ENCODE results near the gene ANO3.

Gene ANO3

GRCh38 chr11:26353010-26353409, 21.1 kb downstream of the ANO3 start:
- FAIRE-seq: no peak
- DNase-seq (ENCODE audit: low spot score): no peak

GRCh38 chr11:26359055-26359454, 27.1 kb downstream of the ANO3 start:
- FAIRE-seq: no peak
- DNase-seq (ENCODE audit: low spot score): no peak

GRCh38 chr11:26365284-26365683, 33.4 kb downstream of the ANO3 start:
- DNase-seq (ENCODE audit: low spot score) (no peak), FAIRE-seq (no peak)

GRCh38 chr11:26377619-26378018, 45.7 kb downstream of the ANO3 start:
- no peak for DNase-seq (ENCODE audit: low spot score)
- no peak for FAIRE-seq

- FAIRE-seq (no peak), DNase-seq (ENCODE audit: low spot score) (no peak)
These were observed 67.4 kb downstream of the ANO3 start for GRCh38 chr11:26399336-26399735.

GRCh38 chr11:26410706-26411366, 78.9 kb downstream of the ANO3 start:
- FAIRE-seq: no peak
- no peak for DNase-seq (ENCODE audit: low spot score)

- no peak for FAIRE-seq
These were observed 81.0 kb downstream of the ANO3 start for GRCh38 chr11:26412955-26413354.

GRCh38 chr11:26418386-26418912, 86.5 kb downstream of the ANO3 start:
- FAIRE-seq: no peak
- no peak for DNase-seq (ENCODE audit: low spot score)

More at GRCh38 chr11:26412955-26413354, 81.0 kb downstream of the ANO3 start:
- no peak for DNase-seq (ENCODE audit: low spot score)

- DNase-seq (ENCODE audit: low spot score) (no peak), FAIRE-seq (no peak)
These were observed 88.4 kb downstream of the ANO3 start for GRCh38 chr11:26420331-26420730.

GRCh38 chr11:26424255-26424654, 92.3 kb downstream of the ANO3 start:
- FAIRE-seq (no peak), DNase-seq (ENCODE audit: low spot score) (no peak)

- FAIRE-seq: no peak
- no peak for DNase-seq (ENCODE audit: low spot score)
These were observed 107.9 kb downstream of the ANO3 start for GRCh38 chr11:26439854-26440253.

GRCh38 chr11:26442131-26442530, 110.2 kb downstream of the ANO3 start:
- FAIRE-seq (no peak), DNase-seq (ENCODE audit: low spot score) (no peak)

GRCh38 chr11:26443617-26444016, 111.7 kb downstream of the ANO3 start:
- DNase-seq (ENCODE audit: low spot score) (no peak), FAIRE-seq (no peak)

- DNase-seq (ENCODE audit: low spot score) (no peak), FAIRE-seq (no peak)
These were observed 125.7 kb downstream of the ANO3 start for GRCh38 chr11:26457636-26458035.

GRCh38 chr11:26465274-26465673, 133.3 kb downstream of the ANO3 start:
- DNase-seq (ENCODE audit: low spot score): no peak
- no peak for FAIRE-seq

- no peak for DNase-seq (ENCODE audit: low spot score)
- FAIRE-seq: no peak
These were observed 135.6 kb downstream of the ANO3 start for GRCh38 chr11:26467506-26467905.

- DNase-seq (ENCODE audit: low spot score) (no peak), FAIRE-seq (no peak)
These were observed 139.1 kb downstream of the ANO3 start for GRCh38 chr11:26470992-26471391.

GRCh38 chr11:26473216-26474194, 141.6 kb downstream of the ANO3 start:
- FAIRE-seq (no peak), DNase-seq (ENCODE audit: low spot score) (no peak)

GRCh38 chr11:26474401-26474800, 142.5 kb downstream of the ANO3 start:
- no peak for FAIRE-seq

GRCh38 chr11:26477396-26477795, 145.5 kb downstream of the ANO3 start:
- DNase-seq (ENCODE audit: low spot score) (no peak), FAIRE-seq (no peak)

More at GRCh38 chr11:26474401-26474800, 142.5 kb downstream of the ANO3 start:
- no peak for DNase-seq (ENCODE audit: low spot score)

GRCh38 chr11:26478710-26479109, 146.8 kb downstream of the ANO3 start:
- no peak for FAIRE-seq
- no peak for DNase-seq (ENCODE audit: low spot score)

GRCh38 chr11:26480041-26480440, 148.1 kb downstream of the ANO3 start:
- DNase-seq (ENCODE audit: low spot score): no peak
- FAIRE-seq: no peak
